ENCODE data around the gene CBX2. TPM values are rescaled to one million over a fixed set of nuclear protein-coding genes. Genes with fewer than 3 reads are reported as not detected.
A peak's percentile ranks its signal among the peaks of the same experiment; 100 is the strongest.
"Not testable (repeated sequence)": the region's sequence is repeated elsewhere in the genome, so short reads cannot be mapped to it uniquely, and the experiment has no call there.

The CBX2 gene
- total RNA-seq, 2 experiments from 2014 or later, result 2.5 to 3.1 TPM

GRCh38 chr17:79757140-79757745 lies 20.7 kb upstream of the CBX2 start:
- H3K27me3 Mint-ChIP-seq, result peaks cover 11% of the 10 kb centered on the region
- no peaks in the 10 kb centered on the region for H3K9me3 Mint-ChIP-seq
- POLR2A ChIA-PET, result no interaction called here
- no peaks in the 10 kb centered on the region for H3K36me3 Mint-ChIP-seq
- no peak overlapping the region for H3K27ac Mint-ChIP-seq
- no peak overlapping the region for H3K4me3 Mint-ChIP-seq
- DNase-seq, result no peak
- no peaks in the 10 kb centered on the region for H3K4me1 Mint-ChIP-seq (ENCODE audit: low read depth)
- intact Hi-C loops (cut with micrococcal nuclease), result no loop called here
- CTCF ChIA-PET, result interaction anchor here (1.2 to 1.9 kb wide), 2 partner anchors 11 to 251 kb away, joined by 3 to 9 read pairs; no protein-coding TSS in a partner anchor

GRCh38 chr17:79758271-79758670 lies 19.7 kb upstream of the CBX2 start:
- no peak overlapping the region for H3K27ac Mint-ChIP-seq
- ChIA-PET CTCF (interaction anchor here (1.2 to 1.9 kb wide), 2 partner anchors 12 to 250 kb away, joined by 3 to 9 read pairs; no protein-coding TSS in a partner anchor), POLR2A (no interaction called here)
- H3K9me3 Mint-ChIP-seq, result no peaks in the 10 kb centered on the region
- intact Hi-C loops (cut with micrococcal nuclease), result no loop called here
- H3K27me3 Mint-ChIP-seq, result peaks cover 11% of the 10 kb centered on the region
- no peak for DNase-seq
- H3K36me3 Mint-ChIP-seq, result no peaks in the 10 kb centered on the region
- no peak overlapping the region for H3K4me3 Mint-ChIP-seq
- no peaks in the 10 kb centered on the region for H3K4me1 Mint-ChIP-seq (ENCODE audit: low read depth)

GRCh38 chr17:79760197-79760906 lies 17.6 kb upstream of the CBX2 start:
- H3K27me3 Mint-ChIP-seq, result peaks cover 8% of the 10 kb centered on the region
- POLR2A ChIA-PET, result no interaction called here
- no peak overlapping the region for H3K4me3 Mint-ChIP-seq
- intact Hi-C loops (cut with micrococcal nuclease), result no loop called here
- CTCF ChIA-PET, result interaction anchor here (0.9 to 1.5 kb wide), 3 partner anchors 15 to 49 kb away, joined by 4 to 5 read pairs (median 5); no protein-coding TSS in a partner anchor
- no peaks in the 10 kb centered on the region for H3K36me3 Mint-ChIP-seq
- no peak for DNase-seq
- H3K27ac Mint-ChIP-seq, result no peak overlapping the region
- no peaks in the 10 kb centered on the region for H3K4me1 Mint-ChIP-seq (ENCODE audit: low read depth)
- H3K9me3 Mint-ChIP-seq, result no peaks in the 10 kb centered on the region

- Mint-ChIP-seq H3K36me3 (no peaks in the 10 kb centered on the region), H3K4me3 (no peak overlapping the region), H3K9me3 (no peaks in the 10 kb centered on the region), H3K27ac (no peak overlapping the region), H3K27me3 (peaks cover 8% of the 10 kb centered on the region), H3K4me1 (ENCODE audit: low read depth) (no peaks in the 10 kb centered on the region)
- POLR2A ChIA-PET, result no interaction called here
- DNase-seq, result no peak
- intact Hi-C loops (cut with micrococcal nuclease), result no loop called here
- CTCF ChIA-PET, result no interaction called here
Observed at GRCh38 chr17:79761894-79762589, 15.9 kb upstream of the CBX2 start.

- no peak for DNase-seq
- ChIA-PET CTCF (no interaction called here), POLR2A (no interaction called here)
- Mint-ChIP-seq H3K9me3 (no peaks in the 10 kb centered on the region), H3K27me3 (peaks cover 13% of the 10 kb centered on the region), H3K4me1 (ENCODE audit: low read depth) (no peaks in the 10 kb centered on the region), H3K27ac (no peak overlapping the region), H3K4me3 (no peak overlapping the region), H3K36me3 (no peaks in the 10 kb centered on the region)
- intact Hi-C loops (cut with micrococcal nuclease), result no loop called here
Observed at GRCh38 chr17:79765708-79766107, 12.2 kb upstream of the CBX2 start.

GRCh38 chr17:79769570-79770506 lies 8.1 kb upstream of the CBX2 start:
- Mint-ChIP-seq H3K36me3 (no peaks in the 10 kb centered on the region), H3K27me3 (peaks cover 27% of the 10 kb centered on the region), H3K4me1 (ENCODE audit: low read depth) (no peaks in the 10 kb centered on the region), H3K27ac (no peak overlapping the region), H3K9me3 (no peaks in the 10 kb centered on the region), H3K4me3 (no peak overlapping the region)
- ChIA-PET POLR2A (no interaction called here), CTCF (no interaction called here)
- intact Hi-C loops (cut with micrococcal nuclease), result no loop called here
- DNase-seq, result no peak

GRCh38 chr17:79771276-79771675 lies 6.7 kb upstream of the CBX2 start:
- H3K27me3 Mint-ChIP-seq, result peaks cover 38% of the 10 kb centered on the region
- POLR2A ChIA-PET, result no interaction called here
- no peaks in the 10 kb centered on the region for H3K36me3 Mint-ChIP-seq
- intact Hi-C loops (cut with micrococcal nuclease), result no loop called here
- CTCF ChIA-PET, result no interaction called here
- no peaks in the 10 kb centered on the region for H3K4me1 Mint-ChIP-seq (ENCODE audit: low read depth)
- no peak for DNase-seq
- no peak overlapping the region for H3K27ac Mint-ChIP-seq
- H3K9me3 Mint-ChIP-seq, result no peaks in the 10 kb centered on the region
- H3K4me3 Mint-ChIP-seq, result no peak overlapping the region

GRCh38 chr17:79772726-79773125 lies 5.2 kb upstream of the CBX2 start:
- CTCF ChIA-PET; H3K4me1 Mint-ChIP-seq (ENCODE audit: low read depth); H3K4me3 Mint-ChIP-seq; DNase-seq; intact Hi-C loops (cut with micrococcal nuclease); H3K9me3 Mint-ChIP-seq; H3K27ac Mint-ChIP-seq; H3K36me3 Mint-ChIP-seq; POLR2A ChIA-PET: not testable (repeated sequence)
- H3K27me3 Mint-ChIP-seq, result peaks cover 43% of the 10 kb centered on the region

- H3K36me3 Mint-ChIP-seq, result no peaks in the 10 kb centered on the region
- intact Hi-C loops (cut with micrococcal nuclease), result no loop called here
- no peak overlapping the region for H3K4me3 Mint-ChIP-seq
- ChIA-PET CTCF (interaction anchor here (1.0 to 1.1 kb wide), 2 partner anchors 29 to 66 kb away, joined by 3 read pairs; no protein-coding TSS in a partner anchor), POLR2A (interaction anchor here (0.6 kb wide), 1 partner anchor 22 kb away, joined by 3 read pairs; no protein-coding TSS in a partner anchor)
- no peak overlapping the region for H3K27ac Mint-ChIP-seq
- peaks cover 53% of the 10 kb centered on the region for H3K27me3 Mint-ChIP-seq
- DNase-seq, result no peak
- peaks cover 14% of the 10 kb centered on the region for H3K4me1 Mint-ChIP-seq (ENCODE audit: low read depth)
- H3K9me3 Mint-ChIP-seq, result no peaks in the 10 kb centered on the region
Observed at GRCh38 chr17:79774561-79774975, 3.4 kb upstream of the CBX2 start.

GRCh38 chr17:79775632-79776031 lies 2.3 kb upstream of the CBX2 start:
- no peak overlapping the region for H3K4me3 Mint-ChIP-seq

GRCh38 chr17:79776376-79777119 lies 1.4 kb upstream of the CBX2 start:
- peaks cover 63% of the 10 kb centered on the region for H3K27me3 Mint-ChIP-seq
- no peaks in the 10 kb centered on the region for H3K36me3 Mint-ChIP-seq

More at GRCh38 chr17:79775632-79776031, 2.3 kb upstream of the CBX2 start:
- Mint-ChIP-seq H3K27ac (no peak overlapping the region), H3K36me3 (no peaks in the 10 kb centered on the region), H3K4me1 (ENCODE audit: low read depth) (peaks cover 14% of the 10 kb centered on the region), H3K27me3 (peaks cover 58% of the 10 kb centered on the region), H3K9me3 (no peaks in the 10 kb centered on the region)
- POLR2A ChIA-PET, result no interaction called here
- no peak for DNase-seq
- CTCF ChIA-PET, result interaction anchor here (0.6 to 1.5 kb wide), 6 partner anchors 11 to 216 kb away, joined by 3 to 4 read pairs (median 3); partner anchors contain the start of gene CBX4
- intact Hi-C loops (cut with micrococcal nuclease), result no loop called here

More at GRCh38 chr17:79776376-79777119, 1.4 kb upstream of the CBX2 start:
- Mint-ChIP-seq H3K27ac (no peak overlapping the region), H3K4me1 (ENCODE audit: low read depth) (peaks cover 14% of the 10 kb centered on the region), H3K4me3 (peak overlapping the region; percentile 64), H3K9me3 (no peaks in the 10 kb centered on the region)
- POLR2A ChIA-PET, result no interaction called here
- CTCF ChIA-PET, result interaction anchor here (0.7 to 1.5 kb wide), 5 partner anchors 10 to 139 kb away, joined by 3 to 6 read pairs (median 3); no protein-coding TSS in a partner anchor
- DNase-seq, result no peak
- intact Hi-C loops (cut with micrococcal nuclease), result no loop called here

Measured in activated CD4-positive, alpha-beta memory T cell treated with anti-CD3 and anti-CD28 coated beads for 36 hours (primary cell).